Measurements from ENCODE around the gene KRTAP21-3. TPM values are rescaled to one million over a fixed set of nuclear protein-coding genes. Genes with fewer than 3 reads are reported as not detected.

KRTAP21-3 gene
- total and polyA plus RNA-seq, 10 of the 15 experiments (the other 5 are each of a cell fraction or from before 2014, with no cell fraction given), result not detected

- no peak for TF ChIP-seq CREB1 (IDR thresholded peaks at IDR 0.05; ENCODE audit: low read depth)
- TF ChIP-seq TBL1XR1 (IDR thresholded peaks at IDR 0.05; ENCODE audit: low read depth, low read length), result no peak
- TF ChIP-seq CEBPB (IDR thresholded peaks at IDR 0.05; ENCODE audit: borderline replicate concordance in 1 of 2, low read depth in 2 of 2, low read length in 2 of 2), result no peak
- no peak for TF ChIP-seq EED (IDR thresholded peaks at IDR 0.05; ENCODE audit: low read depth)
- no peak for TF ChIP-seq GABPA (IDR thresholded peaks at IDR 0.05; ENCODE audit: low read depth)
- TF ChIP-seq, protein P1, sequence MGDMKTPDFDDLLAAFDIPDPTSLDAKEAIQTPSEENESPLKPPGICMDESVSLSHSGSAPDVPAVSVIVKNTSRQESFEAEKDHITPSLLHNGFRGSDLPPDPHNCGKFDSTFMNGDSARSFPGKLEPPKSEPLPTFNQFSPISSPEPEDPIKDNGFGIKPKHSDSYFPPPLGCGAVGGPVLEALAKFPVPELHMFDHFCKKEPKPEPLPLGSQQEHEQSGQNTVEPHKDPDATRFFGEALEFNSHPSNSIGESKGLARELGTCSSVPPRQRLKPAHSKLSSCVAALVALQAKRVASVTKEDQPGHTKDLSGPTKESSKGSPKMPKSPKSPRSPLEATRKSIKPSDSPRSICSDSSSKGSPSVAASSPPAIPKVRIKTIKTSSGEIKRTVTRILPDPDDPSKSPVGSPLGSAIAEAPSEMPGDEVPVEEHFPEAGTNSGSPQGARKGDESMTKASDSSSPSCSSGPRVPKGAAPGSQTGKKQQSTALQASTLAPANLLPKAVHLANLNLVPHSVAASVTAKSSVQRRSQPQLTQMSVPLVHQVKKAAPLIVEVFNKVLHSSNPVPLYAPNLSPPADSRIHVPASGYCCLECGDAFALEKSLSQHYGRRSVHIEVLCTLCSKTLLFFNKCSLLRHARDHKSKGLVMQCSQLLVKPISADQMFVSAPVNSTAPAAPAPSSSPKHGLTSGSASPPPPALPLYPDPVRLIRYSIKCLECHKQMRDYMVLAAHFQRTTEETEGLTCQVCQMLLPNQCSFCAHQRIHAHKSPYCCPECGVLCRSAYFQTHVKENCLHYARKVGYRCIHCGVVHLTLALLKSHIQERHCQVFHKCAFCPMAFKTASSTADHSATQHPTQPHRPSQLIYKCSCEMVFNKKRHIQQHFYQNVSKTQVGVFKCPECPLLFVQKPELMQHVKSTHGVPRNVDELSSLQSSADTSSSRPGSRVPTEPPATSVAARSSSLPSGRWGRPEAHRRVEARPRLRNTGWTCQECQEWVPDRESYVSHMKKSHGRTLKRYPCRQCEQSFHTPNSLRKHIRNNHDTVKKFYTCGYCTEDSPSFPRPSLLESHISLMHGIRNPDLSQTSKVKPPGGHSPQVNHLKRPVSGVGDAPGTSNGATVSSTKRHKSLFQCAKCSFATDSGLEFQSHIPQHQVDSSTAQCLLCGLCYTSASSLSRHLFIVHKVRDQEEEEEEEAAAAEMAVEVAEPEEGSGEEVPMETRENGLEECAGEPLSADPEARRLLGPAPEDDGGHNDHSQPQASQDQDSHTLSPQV (IDR thresholded peaks at IDR 0.05), result no peak
- no peak for TF ChIP-seq CREM (IDR thresholded peaks at IDR 0.05; ENCODE audit: low read depth)
- TF ChIP-seq RELA (IDR thresholded peaks at IDR 0.05; ENCODE audit: borderline replicate concordance, partially characterized antibody), result no peak
- TF ChIP-seq GATAD2B (conservative IDR thresholded peaks at IDR 0.05; ENCODE audit: low read depth), result no peak
- TF ChIP-seq, protein P2, sequence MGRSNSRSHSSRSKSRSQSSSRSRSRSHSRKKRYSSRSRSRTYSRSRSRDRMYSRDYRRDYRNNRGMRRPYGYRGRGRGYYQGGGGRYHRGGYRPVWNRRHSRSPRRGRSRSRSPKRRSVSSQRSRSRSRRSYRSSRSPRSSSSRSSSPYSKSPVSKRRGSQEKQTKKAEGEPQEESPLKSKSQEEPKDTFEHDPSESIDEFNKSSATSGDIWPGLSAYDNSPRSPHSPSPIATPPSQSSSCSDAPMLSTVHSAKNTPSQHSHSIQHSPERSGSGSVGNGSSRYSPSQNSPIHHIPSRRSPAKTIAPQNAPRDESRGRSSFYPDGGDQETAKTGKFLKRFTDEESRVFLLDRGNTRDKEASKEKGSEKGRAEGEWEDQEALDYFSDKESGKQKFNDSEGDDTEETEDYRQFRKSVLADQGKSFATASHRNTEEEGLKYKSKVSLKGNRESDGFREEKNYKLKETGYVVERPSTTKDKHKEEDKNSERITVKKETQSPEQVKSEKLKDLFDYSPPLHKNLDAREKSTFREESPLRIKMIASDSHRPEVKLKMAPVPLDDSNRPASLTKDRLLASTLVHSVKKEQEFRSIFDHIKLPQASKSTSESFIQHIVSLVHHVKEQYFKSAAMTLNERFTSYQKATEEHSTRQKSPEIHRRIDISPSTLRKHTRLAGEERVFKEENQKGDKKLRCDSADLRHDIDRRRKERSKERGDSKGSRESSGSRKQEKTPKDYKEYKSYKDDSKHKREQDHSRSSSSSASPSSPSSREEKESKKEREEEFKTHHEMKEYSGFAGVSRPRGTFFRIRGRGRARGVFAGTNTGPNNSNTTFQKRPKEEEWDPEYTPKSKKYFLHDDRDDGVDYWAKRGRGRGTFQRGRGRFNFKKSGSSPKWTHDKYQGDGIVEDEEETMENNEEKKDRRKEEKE (IDR thresholded peaks at IDR 0.05), result no peak
- TF ChIP-seq, protein P3, sequence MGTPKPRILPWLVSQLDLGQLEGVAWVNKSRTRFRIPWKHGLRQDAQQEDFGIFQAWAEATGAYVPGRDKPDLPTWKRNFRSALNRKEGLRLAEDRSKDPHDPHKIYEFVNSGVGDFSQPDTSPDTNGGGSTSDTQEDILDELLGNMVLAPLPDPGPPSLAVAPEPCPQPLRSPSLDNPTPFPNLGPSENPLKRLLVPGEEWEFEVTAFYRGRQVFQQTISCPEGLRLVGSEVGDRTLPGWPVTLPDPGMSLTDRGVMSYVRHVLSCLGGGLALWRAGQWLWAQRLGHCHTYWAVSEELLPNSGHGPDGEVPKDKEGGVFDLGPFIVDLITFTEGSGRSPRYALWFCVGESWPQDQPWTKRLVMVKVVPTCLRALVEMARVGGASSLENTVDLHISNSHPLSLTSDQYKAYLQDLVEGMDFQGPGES (IDR thresholded peaks at IDR 0.05), result no peak
- no peak for TF ChIP-seq ZNF24 (IDR thresholded peaks at IDR 0.05)
- no peak for TF ChIP-seq FOS (IDR thresholded peaks at IDR 0.05; ENCODE audit: borderline replicate concordance, extremely low read depth, insufficient read length)
- peak; percentile 29; the same call in 1 of the 2 replicates for TF ChIP-seq ZNF217 (IDR thresholded peaks at IDR 0.05)
- TF ChIP-seq ZNF207 (IDR thresholded peaks at IDR 0.05; ENCODE audit: borderline replicate concordance), result no peak
- no peak for TF ChIP-seq BRCA1 (IDR thresholded peaks at IDR 0.05; ENCODE audit: low read depth, low read length)
- TF ChIP-seq, protein P4, sequence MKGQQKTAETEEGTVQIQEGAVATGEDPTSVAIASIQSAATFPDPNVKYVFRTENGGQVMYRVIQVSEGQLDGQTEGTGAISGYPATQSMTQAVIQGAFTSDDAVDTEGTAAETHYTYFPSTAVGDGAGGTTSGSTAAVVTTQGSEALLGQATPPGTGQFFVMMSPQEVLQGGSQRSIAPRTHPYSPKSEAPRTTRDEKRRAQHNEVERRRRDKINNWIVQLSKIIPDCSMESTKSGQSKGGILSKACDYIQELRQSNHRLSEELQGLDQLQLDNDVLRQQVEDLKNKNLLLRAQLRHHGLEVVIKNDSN (IDR thresholded peaks at IDR 0.05; ENCODE audit: borderline replicate concordance, extremely low read length, insufficient read depth, low read depth, low read length), result no peak
- no peak for TF ChIP-seq PAX5 (IDR thresholded peaks at IDR 0.05; ENCODE audit: borderline replicate concordance, low read depth, low read length)
- 0 out of 2 replicates have a peak, but pooled peaks have one; percentile 14 for TF ChIP-seq RAD51 (IDR thresholded peaks at IDR 0.05)
- peak; percentile 86 to 88 for TF ChIP-seq IKZF2 (IDR thresholded peaks at IDR 0.05)
Observed at GRCh38 chr21:30718239-30718909, at the start of gene KRTAP21-3 (continued).

Data from GM12878 (cell line).